HEK293 (cell line): ENCODE results near the gene CEND1.

Experiments used
- GLIS1 ChIP-seq: fragments of 450-650 bp; formaldehyde crosslinking; IDR thresholded peaks from 2 replicates; pipeline ENCODE4 v1.5.1; 2016; ENCODE audit warnings: missing biosample characterization, missing genetic modification characterization
- KLF1 ChIP-seq: fragments of 450-650 bp; formaldehyde crosslinking; IDR thresholded peaks from 2 replicates; pipeline ENCODE4 v1.5.1; 2016; ENCODE audit warnings: missing biosample characterization, missing genetic modification characterization
- MEIS1 ChIP-seq: sonication (generic); formaldehyde crosslinking; IDR thresholded peaks from 2 replicates; pipeline ENCODE4 v1.8.1; 2022; ENCODE audit warnings: missing genetic modification reagents, mild to moderate bottlenecking, borderline replicate concordance
- PBX3 ChIP-seq: sonication (generic); formaldehyde crosslinking; IDR thresholded peaks from 2 replicates; pipeline ENCODE4 v1.8.1; 2022; ENCODE audit warnings: mild to moderate bottlenecking, moderate library complexity, missing genetic modification reagents
- SP2 ChIP-seq: fragments of 450-650 bp; formaldehyde crosslinking; IDR thresholded peaks from 2 replicates; pipeline ENCODE4 v1.5.1; 2016; ENCODE audit warnings: missing biosample characterization, missing genetic modification characterization
- SP3 ChIP-seq: fragments of 450-650 bp; formaldehyde crosslinking; IDR thresholded peaks from 2 replicates; pipeline ENCODE4 v1.5.1; 2016; ENCODE audit warnings: missing biosample characterization, missing genetic modification characterization
- SP7 ChIP-seq: fragments of 450-650 bp; formaldehyde crosslinking; IDR thresholded peaks from 2 replicates; pipeline ENCODE4 v1.5.1; 2016; ENCODE audit warnings: missing biosample characterization, missing genetic modification characterization
- ZBTB20 ChIP-seq: fragments of 450-650 bp; formaldehyde crosslinking; IDR thresholded peaks from 2 replicates; pipeline ENCODE4 v1.5.1; 2016; ENCODE audit warnings: missing biosample characterization, missing genetic modification characterization
- ZFHX2 ChIP-seq: fragments of 450-650 bp; formaldehyde crosslinking; conservative IDR thresholded peaks from 2 replicates; pipeline ENCODE4 v1.5.1; 2016; ENCODE audit warnings: missing biosample characterization, missing genetic modification characterization
- ZNF112 ChIP-seq: fragments of 450-650 bp; formaldehyde crosslinking; IDR thresholded peaks from 2 replicates; pipeline ENCODE4 v1.5.0; 2017; ENCODE audit warnings: missing biosample characterization, missing genetic modification characterization
- ZNF184 ChIP-seq: fragments of 450-650 bp; IDR thresholded peaks from 2 replicates; pipeline ENCODE4 v1.5.1; 2018; ENCODE audit warnings: missing biosample characterization, mild to moderate bottlenecking, missing genetic modification characterization
- ZNF23 ChIP-seq: fragments of 450-650 bp; formaldehyde crosslinking; IDR thresholded peaks from 2 replicates; pipeline ENCODE4 v1.5.1; 2016; ENCODE audit warnings: missing biosample characterization, missing genetic modification characterization, borderline replicate concordance
- ZNF266 ChIP-seq: fragments of 450-650 bp; formaldehyde crosslinking; IDR thresholded peaks from 2 replicates; pipeline ENCODE4 v1.5.1; 2016; ENCODE audit warnings: missing biosample characterization, missing genetic modification characterization, low read depth
- ZNF341 ChIP-seq: fragments of 450-650 bp; formaldehyde crosslinking; IDR thresholded peaks from 2 replicates; pipeline ENCODE4; 2016; ENCODE audit warnings: low read depth, missing biosample characterization, missing genetic modification characterization
- ZNF366 ChIP-seq: fragments of 450-650 bp; formaldehyde crosslinking; conservative IDR thresholded peaks from 2 replicates; pipeline ENCODE4 v1.5.1; 2016; ENCODE audit warnings: missing biosample characterization, missing genetic modification characterization
- ZNF391 ChIP-seq: fragments of 450-650 bp; formaldehyde crosslinking; IDR thresholded peaks from 2 replicates; pipeline ENCODE4 v1.5.1; 2016; ENCODE audit warnings: low read depth, missing biosample characterization, missing genetic modification characterization, borderline replicate concordance
- ZNF544 ChIP-seq: fragments of 450-650 bp; formaldehyde crosslinking; IDR thresholded peaks from 2 replicates; pipeline ENCODE4 v1.5.0; 2017; ENCODE audit warnings: missing biosample characterization, missing genetic modification characterization
- ZNF654 ChIP-seq: fragments of 450-650 bp; formaldehyde crosslinking; IDR thresholded peaks from 2 replicates; pipeline ENCODE4 v1.5.1; 2016; ENCODE audit warnings: low read depth, missing biosample characterization, missing genetic modification characterization
- ZNF707 ChIP-seq: fragments of 450-650 bp; formaldehyde crosslinking; IDR thresholded peaks from 2 replicates; pipeline ENCODE4 v1.5.1; 2016; ENCODE audit warnings: missing biosample characterization, missing genetic modification characterization
- ZNF843 ChIP-seq: fragments of 450-650 bp; formaldehyde crosslinking; IDR thresholded peaks from 2 replicates; pipeline ENCODE4 v1.5.1; 2016; ENCODE audit warnings: missing biosample characterization, missing genetic modification characterization
- ZSCAN16 ChIP-seq: fragments of 450-650 bp; formaldehyde crosslinking; IDR thresholded peaks from 2 replicates; pipeline ENCODE4 v1.5.1; 2016; ENCODE audit warnings: missing biosample characterization, missing genetic modification characterization
- ZSCAN30 ChIP-seq: fragments of 450-650 bp; IDR thresholded peaks from 2 replicates; pipeline ENCODE4 v1.5.1; 2018; ENCODE audit warnings: missing biosample characterization, mild to moderate bottlenecking, missing genetic modification characterization, moderate library complexity
- TF ChIP-seq, protein P1 (sequence below): fragments of 450-650 bp; formaldehyde crosslinking; IDR thresholded peaks from 2 replicates; pipeline ENCODE4 v1.5.1; 2017; ENCODE audit warnings: missing biosample characterization, mild to moderate bottlenecking, missing genetic modification characterization, moderate library complexity
- TF ChIP-seq, protein P2 (sequence below): fragments of 450-650 bp; formaldehyde crosslinking; IDR thresholded peaks from 2 replicates; pipeline ENCODE4 v1.5.1; 2016; ENCODE audit warnings: missing biosample characterization, missing genetic modification characterization
- TF ChIP-seq, protein P3 (sequence below): fragments of 450-650 bp; formaldehyde crosslinking; optimal IDR thresholded peaks from 2 replicates; pipeline ENCODE3; 2016; ENCODE audit warnings: missing biosample characterization, mild to moderate bottlenecking, missing genetic modification characterization
- TF ChIP-seq, protein P4 (sequence below): fragments of 450-650 bp; formaldehyde crosslinking; IDR thresholded peaks from 2 replicates; pipeline ENCODE4 v1.5.1; 2016; ENCODE audit warnings: missing biosample characterization, missing genetic modification characterization, borderline replicate concordance
- TF ChIP-seq, protein P5 (sequence below): fragments of 450-650 bp; formaldehyde crosslinking; IDR thresholded peaks from 2 replicates; pipeline ENCODE4 v1.5.1; 2016; ENCODE audit warnings: missing biosample characterization, missing genetic modification characterization

CEND1 gene

DNA sequence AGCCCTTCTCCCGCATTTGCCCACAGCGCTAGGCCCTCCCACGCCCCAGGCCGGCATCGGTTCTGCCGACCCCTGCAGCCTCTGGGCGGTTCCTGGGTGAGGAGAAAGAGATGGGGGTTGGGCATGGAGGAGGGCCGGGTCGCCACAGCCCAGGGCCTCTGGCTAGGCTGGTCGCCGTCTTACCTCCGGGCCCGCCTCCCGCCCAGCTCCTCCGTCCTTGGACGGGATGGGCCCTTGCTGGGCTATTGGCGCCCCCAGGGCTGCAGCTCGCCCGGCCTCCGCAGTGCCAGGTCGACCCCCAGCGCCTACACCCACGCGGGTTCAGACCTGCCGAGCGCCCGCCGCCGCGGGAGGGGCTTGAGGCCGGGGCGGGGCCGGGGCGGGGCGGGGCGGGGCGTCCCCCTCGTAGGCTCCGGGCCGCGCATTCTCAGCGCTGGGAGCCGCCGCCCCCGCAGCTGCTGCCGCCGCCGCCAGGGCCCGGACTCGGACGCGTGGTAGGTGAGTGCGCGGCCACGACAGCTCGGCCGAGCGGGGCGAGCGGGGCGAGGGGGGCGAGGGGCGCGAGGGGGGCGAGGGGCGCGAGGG, 42.7 kb upstream of the CEND1 start, which contains the start of gene CD151 (continued):
- TF ChIP-seq, protein P1, sequence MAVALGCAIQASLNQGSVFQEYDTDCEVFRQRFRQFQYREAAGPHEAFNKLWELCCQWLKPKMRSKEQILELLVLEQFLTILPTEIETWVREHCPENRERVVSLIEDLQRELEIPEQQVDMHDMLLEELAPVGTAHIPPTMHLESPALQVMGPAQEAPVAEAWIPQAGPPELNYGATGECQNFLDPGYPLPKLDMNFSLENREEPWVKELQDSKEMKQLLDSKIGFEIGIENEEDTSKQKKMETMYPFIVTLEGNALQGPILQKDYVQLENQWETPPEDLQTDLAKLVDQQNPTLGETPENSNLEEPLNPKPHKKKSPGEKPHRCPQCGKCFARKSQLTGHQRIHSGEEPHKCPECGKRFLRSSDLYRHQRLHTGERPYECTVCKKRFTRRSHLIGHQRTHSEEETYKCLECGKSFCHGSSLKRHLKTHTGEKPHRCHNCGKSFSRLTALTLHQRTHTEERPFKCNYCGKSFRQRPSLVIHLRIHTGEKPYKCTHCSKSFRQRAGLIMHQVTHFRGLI (tag by site-specific recombination), result no peak
- TF ChIP-seq SP2 (peak; percentile 71), ZNF707 (no peak), ZSCAN30 (tag by site-specific recombination) (0 out of 2 replicates have a peak, but pooled peaks have one; percentile 19), ZNF654 (no peak), MEIS1 (no peak), KLF1 (tag by site-specific recombination) (peak; percentile 66), SP7 (0 out of 2 replicates have a peak, but pooled peaks have one; percentile 23), ZNF544 (tag by site-specific recombination) (no peak), SP3 (peak; percentile 84), ZNF112 (no peak), ZNF23 (tag by site-specific recombination) (no peak), ZNF266 (tag by site-specific recombination) (no peak), PBX3 (CRISPR knock-in tag) (peak; percentile 55; the same call in 1 of the 2 replicates), ZNF341 (tag by site-specific recombination) (peak; percentile 17; the same call in 1 of the 2 replicates), ZFHX2 (tag by site-specific recombination) (peak; percentile 72), GLIS1 (tag by site-specific recombination) (peak; percentile 91), ZSCAN16 (tag by site-specific recombination) (no peak), ZNF184 (tag by site-specific recombination) (no peak), ZNF391 (tag by site-specific recombination) (no peak), ZBTB20 (tag by site-specific recombination) (peak; percentile 40; the same call in 1 of the 2 replicates), ZNF366 (tag by site-specific recombination) (no peak), ZNF843 (no peak)
- TF ChIP-seq, protein P2, sequence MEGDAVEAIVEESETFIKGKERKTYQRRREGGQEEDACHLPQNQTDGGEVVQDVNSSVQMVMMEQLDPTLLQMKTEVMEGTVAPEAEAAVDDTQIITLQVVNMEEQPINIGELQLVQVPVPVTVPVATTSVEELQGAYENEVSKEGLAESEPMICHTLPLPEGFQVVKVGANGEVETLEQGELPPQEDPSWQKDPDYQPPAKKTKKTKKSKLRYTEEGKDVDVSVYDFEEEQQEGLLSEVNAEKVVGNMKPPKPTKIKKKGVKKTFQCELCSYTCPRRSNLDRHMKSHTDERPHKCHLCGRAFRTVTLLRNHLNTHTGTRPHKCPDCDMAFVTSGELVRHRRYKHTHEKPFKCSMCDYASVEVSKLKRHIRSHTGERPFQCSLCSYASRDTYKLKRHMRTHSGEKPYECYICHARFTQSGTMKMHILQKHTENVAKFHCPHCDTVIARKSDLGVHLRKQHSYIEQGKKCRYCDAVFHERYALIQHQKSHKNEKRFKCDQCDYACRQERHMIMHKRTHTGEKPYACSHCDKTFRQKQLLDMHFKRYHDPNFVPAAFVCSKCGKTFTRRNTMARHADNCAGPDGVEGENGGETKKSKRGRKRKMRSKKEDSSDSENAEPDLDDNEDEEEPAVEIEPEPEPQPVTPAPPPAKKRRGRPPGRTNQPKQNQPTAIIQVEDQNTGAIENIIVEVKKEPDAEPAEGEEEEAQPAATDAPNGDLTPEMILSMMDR (tag by site-specific recombination), result peak; percentile 27; the same call in 1 of the 2 replicates
- TF ChIP-seq, protein P3, sequence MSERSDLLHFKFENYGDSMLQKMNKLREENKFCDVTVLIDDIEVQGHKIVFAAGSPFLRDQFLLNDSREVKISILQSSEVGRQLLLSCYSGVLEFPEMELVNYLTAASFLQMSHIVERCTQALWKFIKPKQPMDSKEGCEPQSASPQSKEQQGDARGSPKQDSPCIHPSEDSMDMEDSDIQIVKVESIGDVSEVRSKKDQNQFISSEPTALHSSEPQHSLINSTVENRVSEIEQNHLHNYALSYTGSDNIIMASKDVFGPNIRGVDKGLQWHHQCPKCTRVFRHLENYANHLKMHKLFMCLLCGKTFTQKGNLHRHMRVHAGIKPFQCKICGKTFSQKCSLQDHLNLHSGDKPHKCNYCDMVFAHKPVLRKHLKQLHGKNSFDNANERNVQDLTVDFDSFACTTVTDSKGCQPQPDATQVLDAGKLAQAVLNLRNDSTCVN (tag by site-specific recombination), result no peak
- TF ChIP-seq, protein P4, sequence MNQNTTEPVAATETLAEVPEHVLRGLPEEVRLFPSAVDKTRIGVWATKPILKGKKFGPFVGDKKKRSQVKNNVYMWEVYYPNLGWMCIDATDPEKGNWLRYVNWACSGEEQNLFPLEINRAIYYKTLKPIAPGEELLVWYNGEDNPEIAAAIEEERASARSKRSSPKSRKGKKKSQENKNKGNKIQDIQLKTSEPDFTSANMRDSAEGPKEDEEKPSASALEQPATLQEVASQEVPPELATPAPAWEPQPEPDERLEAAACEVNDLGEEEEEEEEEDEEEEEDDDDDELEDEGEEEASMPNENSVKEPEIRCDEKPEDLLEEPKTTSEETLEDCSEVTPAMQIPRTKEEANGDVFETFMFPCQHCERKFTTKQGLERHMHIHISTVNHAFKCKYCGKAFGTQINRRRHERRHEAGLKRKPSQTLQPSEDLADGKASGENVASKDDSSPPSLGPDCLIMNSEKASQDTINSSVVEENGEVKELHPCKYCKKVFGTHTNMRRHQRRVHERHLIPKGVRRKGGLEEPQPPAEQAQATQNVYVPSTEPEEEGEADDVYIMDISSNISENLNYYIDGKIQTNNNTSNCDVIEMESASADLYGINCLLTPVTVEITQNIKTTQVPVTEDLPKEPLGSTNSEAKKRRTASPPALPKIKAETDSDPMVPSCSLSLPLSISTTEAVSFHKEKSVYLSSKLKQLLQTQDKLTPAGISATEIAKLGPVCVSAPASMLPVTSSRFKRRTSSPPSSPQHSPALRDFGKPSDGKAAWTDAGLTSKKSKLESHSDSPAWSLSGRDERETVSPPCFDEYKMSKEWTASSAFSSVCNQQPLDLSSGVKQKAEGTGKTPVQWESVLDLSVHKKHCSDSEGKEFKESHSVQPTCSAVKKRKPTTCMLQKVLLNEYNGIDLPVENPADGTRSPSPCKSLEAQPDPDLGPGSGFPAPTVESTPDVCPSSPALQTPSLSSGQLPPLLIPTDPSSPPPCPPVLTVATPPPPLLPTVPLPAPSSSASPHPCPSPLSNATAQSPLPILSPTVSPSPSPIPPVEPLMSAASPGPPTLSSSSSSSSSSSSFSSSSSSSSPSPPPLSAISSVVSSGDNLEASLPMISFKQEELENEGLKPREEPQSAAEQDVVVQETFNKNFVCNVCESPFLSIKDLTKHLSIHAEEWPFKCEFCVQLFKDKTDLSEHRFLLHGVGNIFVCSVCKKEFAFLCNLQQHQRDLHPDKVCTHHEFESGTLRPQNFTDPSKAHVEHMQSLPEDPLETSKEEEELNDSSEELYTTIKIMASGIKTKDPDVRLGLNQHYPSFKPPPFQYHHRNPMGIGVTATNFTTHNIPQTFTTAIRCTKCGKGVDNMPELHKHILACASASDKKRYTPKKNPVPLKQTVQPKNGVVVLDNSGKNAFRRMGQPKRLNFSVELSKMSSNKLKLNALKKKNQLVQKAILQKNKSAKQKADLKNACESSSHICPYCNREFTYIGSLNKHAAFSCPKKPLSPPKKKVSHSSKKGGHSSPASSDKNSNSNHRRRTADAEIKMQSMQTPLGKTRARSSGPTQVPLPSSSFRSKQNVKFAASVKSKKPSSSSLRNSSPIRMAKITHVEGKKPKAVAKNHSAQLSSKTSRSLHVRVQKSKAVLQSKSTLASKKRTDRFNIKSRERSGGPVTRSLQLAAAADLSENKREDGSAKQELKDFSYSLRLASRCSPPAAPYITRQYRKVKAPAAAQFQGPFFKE, result no peak
- TF ChIP-seq, protein P5, sequence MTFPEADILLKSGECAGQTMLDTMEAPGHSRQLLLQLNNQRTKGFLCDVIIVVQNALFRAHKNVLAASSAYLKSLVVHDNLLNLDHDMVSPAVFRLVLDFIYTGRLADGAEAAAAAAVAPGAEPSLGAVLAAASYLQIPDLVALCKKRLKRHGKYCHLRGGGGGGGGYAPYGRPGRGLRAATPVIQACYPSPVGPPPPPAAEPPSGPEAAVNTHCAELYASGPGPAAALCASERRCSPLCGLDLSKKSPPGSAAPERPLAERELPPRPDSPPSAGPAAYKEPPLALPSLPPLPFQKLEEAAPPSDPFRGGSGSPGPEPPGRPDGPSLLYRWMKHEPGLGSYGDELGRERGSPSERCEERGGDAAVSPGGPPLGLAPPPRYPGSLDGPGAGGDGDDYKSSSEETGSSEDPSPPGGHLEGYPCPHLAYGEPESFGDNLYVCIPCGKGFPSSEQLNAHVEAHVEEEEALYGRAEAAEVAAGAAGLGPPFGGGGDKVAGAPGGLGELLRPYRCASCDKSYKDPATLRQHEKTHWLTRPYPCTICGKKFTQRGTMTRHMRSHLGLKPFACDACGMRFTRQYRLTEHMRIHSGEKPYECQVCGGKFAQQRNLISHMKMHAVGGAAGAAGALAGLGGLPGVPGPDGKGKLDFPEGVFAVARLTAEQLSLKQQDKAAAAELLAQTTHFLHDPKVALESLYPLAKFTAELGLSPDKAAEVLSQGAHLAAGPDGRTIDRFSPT (tag by site-specific recombination), result peak; percentile 77
